ENCODE data around the gene HEXD. TPM values are rescaled to one million over a fixed set of nuclear protein-coding genes. Genes with fewer than 3 reads are reported as not detected.

Gene HEXD
- total RNA-seq, 1 experiment from 2014 or later, result 16.2 TPM

DNA sequence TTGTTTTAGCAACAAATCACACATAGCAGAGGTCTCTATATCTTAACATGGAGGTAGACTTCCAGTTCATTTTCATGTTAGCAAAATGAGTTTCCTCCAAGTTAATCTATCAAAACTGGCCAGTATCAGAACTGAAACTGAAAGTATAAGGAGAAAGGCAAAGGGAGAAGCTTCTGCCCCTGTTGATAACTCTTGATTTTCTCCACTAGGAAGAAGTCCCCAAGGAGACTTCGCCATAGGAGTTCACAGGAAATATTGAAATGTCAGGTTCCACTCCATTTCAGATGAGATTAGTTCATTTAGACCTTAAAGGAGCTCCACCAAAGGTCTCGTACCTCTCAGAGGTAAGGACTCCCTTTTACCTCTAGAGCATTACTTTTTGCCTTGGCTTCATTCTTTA is 1.4 kb downstream of the HEXD start:
- intact Hi-C loops (cut with micrococcal nuclease), result loop anchor here (10.0 kb wide), 2 partner anchors 105 to 135 kb away; no protein-coding TSS in a partner anchor
- CTCF ChIA-PET, result interaction anchor here (0.5 to 1.4 kb wide), 3 partner anchors 108 to 397 kb away, joined by 3 to 4 read pairs (median 3); no protein-coding TSS in a partner anchor
- BruUV-seq (replicated peaks), result no TSS peak

DNA sequence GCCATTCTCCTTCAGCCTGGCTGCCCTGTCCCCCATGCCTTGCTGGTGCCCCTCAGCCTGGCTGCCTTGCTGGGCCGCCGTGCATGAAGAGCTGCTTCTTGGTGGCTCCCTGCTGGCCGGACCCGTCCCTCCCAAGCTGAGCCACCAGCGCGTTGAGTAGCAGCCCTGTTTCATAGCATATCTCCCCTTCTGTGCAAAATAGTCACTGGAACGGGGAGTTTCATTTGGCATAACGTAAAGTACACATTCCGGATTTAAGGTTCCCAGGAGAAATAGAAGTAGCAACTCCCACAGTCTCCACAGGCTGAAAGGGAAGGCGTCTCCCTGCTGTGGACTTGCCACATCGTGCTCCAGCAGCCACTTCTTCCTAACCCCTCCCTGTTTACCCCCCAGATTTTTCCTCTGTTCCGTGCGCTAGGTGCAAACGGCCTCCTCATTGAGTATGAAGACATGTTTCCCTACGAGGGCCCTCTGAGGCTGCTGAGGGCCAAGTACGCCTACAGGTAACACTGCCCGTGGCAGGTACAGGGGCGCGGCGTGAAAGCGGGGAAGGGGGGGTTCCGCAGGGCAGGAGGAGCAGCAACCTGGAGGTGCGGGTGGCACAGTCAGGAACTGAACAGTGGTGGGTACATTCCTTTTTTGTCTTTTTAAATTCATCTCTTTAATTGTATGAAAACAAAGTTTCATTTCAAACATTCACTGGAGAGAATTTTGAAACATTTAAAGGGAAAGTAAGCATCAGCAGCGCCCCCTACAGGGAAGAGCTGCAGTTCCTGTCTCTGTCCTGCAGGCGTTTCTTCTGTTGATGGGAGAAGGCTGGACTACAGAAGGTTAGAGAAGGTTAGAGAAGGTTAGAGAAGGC is 6.1 kb downstream of the HEXD start:
- POLR2A ChIA-PET, result interaction anchor here (0.6 kb wide), 1 partner anchor 25 kb away, joined by 3 read pairs; no protein-coding TSS in a partner anchor
- peaks cover 10% of the 10 kb centered on the region for H3K36me3 Mint-ChIP-seq (ENCODE audit: insufficient read depth, unreplicated experiment)

More for the DNA sequence above, 1.4 kb downstream of the HEXD start:
- Mint-ChIP-seq H3K27ac (ENCODE audit: low read depth, unreplicated experiment) (no peak overlapping the region), H3K9me3 (ENCODE audit: unreplicated experiment) (peaks cover 8% of the 10 kb centered on the region), H3K36me3 (ENCODE audit: insufficient read depth, unreplicated experiment) (peaks cover 10% of the 10 kb centered on the region), H3K27me3 (ENCODE audit: insufficient read depth, unreplicated experiment) (no peaks in the 10 kb centered on the region), H3K4me1 (ENCODE audit: insufficient read depth, unreplicated experiment) (no peaks in the 10 kb centered on the region), H3K4me3 (ENCODE audit: unreplicated experiment) (peak overlapping the region; percentile 71)
- POLR2A ChIA-PET, result interaction anchor here (0.6 to 1.8 kb wide), 13 partner anchors 8 to 228 kb away, joined by 3 to 12 read pairs (median 4); partner anchors contain the start of genes FOXK2 and NARF
- no peak for TF ChIP-seq CTCF (IDR thresholded peaks at IDR 0.05; ENCODE audit: unreplicated experiment)
- DNase-seq (ENCODE audit: unreplicated experiment), result no peak

GRCh38 chr17:82424863-82425159 is 6.7 kb downstream of the HEXD start:
- Mint-ChIP-seq H3K9me3 (ENCODE audit: unreplicated experiment) (peaks cover 8% of the 10 kb centered on the region), H3K4me1 (ENCODE audit: insufficient read depth, unreplicated experiment) (no peaks in the 10 kb centered on the region), H3K27ac (ENCODE audit: low read depth, unreplicated experiment) (no peak overlapping the region), H3K4me3 (ENCODE audit: unreplicated experiment) (no peak overlapping the region), H3K27me3 (ENCODE audit: insufficient read depth, unreplicated experiment) (no peaks in the 10 kb centered on the region), H3K36me3 (ENCODE audit: insufficient read depth, unreplicated experiment) (peaks cover 10% of the 10 kb centered on the region)
- no peak for DNase-seq (ENCODE audit: unreplicated experiment)
- intact Hi-C loops (cut with micrococcal nuclease), result no loop called here
- POLR2A ChIA-PET, result no interaction called here
- CTCF ChIA-PET, result interaction anchor here (0.8 kb wide), 1 partner anchor 72 kb away, joined by 5 read pairs; no protein-coding TSS in a partner anchor
- no TSS peak for BruUV-seq (replicated peaks)
- no peak for TF ChIP-seq CTCF (IDR thresholded peaks at IDR 0.05; ENCODE audit: unreplicated experiment)

More for the DNA sequence above, 6.1 kb downstream of the HEXD start:
- Mint-ChIP-seq H3K9me3 (ENCODE audit: unreplicated experiment) (peaks cover 8% of the 10 kb centered on the region), H3K27ac (ENCODE audit: low read depth, unreplicated experiment) (no peak overlapping the region), H3K27me3 (ENCODE audit: insufficient read depth, unreplicated experiment) (no peaks in the 10 kb centered on the region), H3K4me3 (ENCODE audit: unreplicated experiment) (no peak overlapping the region), H3K4me1 (ENCODE audit: insufficient read depth, unreplicated experiment) (no peaks in the 10 kb centered on the region)
- intact Hi-C loops (cut with micrococcal nuclease), result no loop called here
- peak; percentile 49 for TF ChIP-seq CTCF (IDR thresholded peaks at IDR 0.05; ENCODE audit: unreplicated experiment)
- peak; percentile 47 for DNase-seq (ENCODE audit: unreplicated experiment)
- no TSS peak for BruUV-seq (replicated peaks)
- CTCF ChIA-PET, result interaction anchor here (0.7 to 0.8 kb wide), 2 partner anchors 71 to 443 kb away, joined by 3 to 5 read pairs; no protein-coding TSS in a partner anchor

DNA sequence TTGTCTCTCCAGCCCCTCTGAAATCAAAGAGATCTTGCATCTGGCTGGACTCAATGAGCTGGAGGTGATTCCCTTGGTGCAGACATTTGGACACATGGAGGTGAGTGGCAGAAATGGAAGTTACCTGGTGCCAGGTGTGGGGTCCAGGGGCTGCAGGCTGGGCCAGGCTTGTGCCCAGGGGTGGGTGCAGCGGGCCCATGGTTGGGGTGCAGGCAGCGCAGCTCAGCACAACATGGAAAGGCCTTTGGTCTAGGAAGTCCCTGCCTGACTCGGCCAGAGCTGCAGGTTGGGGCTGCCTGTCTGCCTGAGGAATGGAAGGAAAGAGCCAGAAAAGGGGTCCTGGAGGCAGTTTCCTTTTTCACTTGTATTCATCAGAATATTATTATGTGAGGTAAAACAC is 10.4 kb downstream of the HEXD start:
- POLR2A ChIA-PET, result interaction anchor here (1.5 kb wide), 1 partner anchor 10 kb away, joined by 4 read pairs; no protein-coding TSS in a partner anchor
- H3K27ac Mint-ChIP-seq (ENCODE audit: low read depth, unreplicated experiment), result no peak overlapping the region
- no TSS peak for BruUV-seq (replicated peaks)
- no peaks in the 10 kb centered on the region for H3K9me3 Mint-ChIP-seq (ENCODE audit: unreplicated experiment)
- CTCF ChIA-PET, result no interaction called here
- H3K36me3 Mint-ChIP-seq (ENCODE audit: insufficient read depth, unreplicated experiment), result no peaks in the 10 kb centered on the region
- TF ChIP-seq CTCF (IDR thresholded peaks at IDR 0.05; ENCODE audit: unreplicated experiment), result no peak
- intact Hi-C loops (cut with micrococcal nuclease), result no loop called here
- no peaks in the 10 kb centered on the region for H3K27me3 Mint-ChIP-seq (ENCODE audit: insufficient read depth, unreplicated experiment)
- no peak overlapping the region for H3K4me3 Mint-ChIP-seq (ENCODE audit: unreplicated experiment)
- no peaks in the 10 kb centered on the region for H3K4me1 Mint-ChIP-seq (ENCODE audit: insufficient read depth, unreplicated experiment)
- DNase-seq (ENCODE audit: unreplicated experiment), result no peak
